ENCODE measurements around the gene VRK1. TPM values are rescaled to one million over a fixed set of nuclear protein-coding genes. Genes with fewer than 3 reads are reported as not detected.

The VRK1 gene
- total and polyA plus RNA-seq, 2 of the 8 experiments (the other 6 are each of a cell fraction or from before 2014, with no cell fraction given) = 24.2 to 64.8 TPM

DNA sequence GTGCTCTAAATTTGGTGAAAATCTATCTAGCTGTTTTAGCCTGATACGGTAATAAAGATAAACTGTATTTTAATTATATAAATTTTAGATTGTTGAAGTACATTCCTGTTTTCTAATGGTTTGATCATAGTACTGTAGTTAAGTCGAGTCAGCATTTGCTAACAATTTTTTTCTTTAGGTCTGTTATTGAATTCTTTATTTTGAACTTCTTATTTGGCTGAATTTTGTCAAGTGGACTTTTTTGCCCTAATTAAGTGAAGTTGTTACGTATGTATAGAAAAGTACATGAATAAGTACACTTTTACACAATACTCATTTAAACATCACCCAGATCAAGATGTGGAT, 66.8 kb downstream of the VRK1 start:
- Histone ChIP-seq H3K4me1 (replicated peaks in 1 of 4; ENCODE audit: control insufficient read depth in 3 of 4, insufficient read depth in 4 of 4, low read length in 3 of 4) (peaks cover 0 to 6% (median 2%) of the 10 kb centered on the region in 4 experiments; a peak in 3 of 7 replicates), H4K5ac (ENCODE audit: insufficient read length, low read depth, low read length) (no peak overlapping the region), H3K56ac (replicated peaks; ENCODE audit: insufficient read length, low read depth, low read length) (no peak overlapping the region), H2BK12ac (ENCODE audit: low read depth, low read length) (no peak overlapping the region), H3K79me2 (ENCODE audit: control insufficient read depth in 1 of 2, insufficient read depth in 2 of 2, low read length in 2 of 2) (peaks cover 0 to 2% of the 10 kb centered on the region in 2 experiments; a peak in 1 of 4 replicates), H4K20me1 (replicated peaks in 1 of 2; ENCODE audit: control insufficient read depth in 1 of 2, insufficient read depth in 2 of 2, low read length in 2 of 2) (no peaks in the 10 kb centered on the region), H3K4me3 (ENCODE audit: extremely low read depth in 1 of 4, insufficient read depth in 2 of 4, low read depth in 3 of 4, low read length in 4 of 4) (no peak overlapping the region), H3K4ac (replicated peaks; ENCODE audit: insufficient read length, low read depth, low read length) (no peak overlapping the region), H2AK5ac (ENCODE audit: low read depth, low read length) (no peak overlapping the region), H2BK5ac (ENCODE audit: low read depth, low read length) (no peak overlapping the region), H3K9ac (replicated peaks in 1 of 4; ENCODE audit: extremely low read depth in 1 of 4, low read depth in 3 of 4, low read length in 3 of 4) (no peak overlapping the region), H3K18ac (ENCODE audit: extremely low read depth, low read length) (no peak overlapping the region), H4K91ac (replicated peaks; ENCODE audit: insufficient read length, low read length) (no peak overlapping the region), H3K4me2 (ENCODE audit: insufficient read depth in 1 of 2, low read depth in 2 of 2, low read length in 2 of 2) (no peak overlapping the region), H3K23ac (ENCODE audit: insufficient read length) (no peak overlapping the region), H3K27ac (ENCODE audit: low read depth, low read length) (no peak overlapping the region), H2BK120ac (replicated peaks; ENCODE audit: low read depth, low read length) (no peak overlapping the region), H3K27me3 (replicated peaks in 1 of 4; ENCODE audit: control insufficient read depth in 3 of 4, extremely low read depth in 1 of 4, insufficient read depth in 3 of 4, low read length in 3 of 4) (no peaks in the 10 kb centered on the region), H2BK20ac (ENCODE audit: low read length) (no peak overlapping the region), H3K14ac (ENCODE audit: insufficient read length) (no peak overlapping the region), H4K8ac (ENCODE audit: extremely low read depth, insufficient read depth, low read length) (no peak overlapping the region), H3K9me3 (ENCODE audit: insufficient read depth in 2 of 2, low read depth in 1 of 2, low read length in 1 of 2) (peaks cover 0 to 4% of the 10 kb centered on the region in 2 experiments; a peak in 2 of 4 replicates), H3K79me1 (ENCODE audit: low read depth, low read length) (no peaks in the 10 kb centered on the region), H3K36me3 (ENCODE audit: control insufficient read depth in 2 of 4, insufficient read depth in 4 of 4, low read length in 3 of 4) (peaks cover 0 to 5% (median 3%) of the 10 kb centered on the region in 4 experiments; a peak in 2 of 8 replicates), H3K23me2 (ENCODE audit: low read depth, low read length) (no peaks in the 10 kb centered on the region), H2BK15ac (ENCODE audit: low read length) (no peak overlapping the region), H2AFZ (ENCODE audit: low read length) (no peak overlapping the region)
- 93% methylated on average over 3 of the region's 3 CpGs; no CpG with 5 or more reads in 1 of the 2 experiments for WGBS, 2 experiments (ENCODE audit: extremely low coverage in 1 of 2, insufficient coverage in 1 of 2, insufficient read length in 1 of 2, insufficient replicate concordance in 2 of 2, low coverage in 1 of 2, low lambda C conversion rate in 2 of 2, missing lambda C conversion rate in 1 of 2)
- TF ChIP-seq POLR2AphosphoS5 (IDR thresholded peaks at IDR 0.05; ENCODE audit: low read depth, low read length) (no peak), RAD21 (IDR thresholded peaks at IDR 0.05 in 1 of 2, conservative IDR thresholded peaks at IDR 0.05 in 1 of 2; ENCODE audit: low read depth in 2 of 2, low read length in 2 of 2) (no peak), YY1 (IDR thresholded peaks at IDR 0.05; ENCODE audit: low read depth, low read length) (no peak), CREB1 (IDR thresholded peaks at IDR 0.05) (no peak)
- no peak for DNase-seq (ENCODE audit: low read depth in 1 of 2, low spot score in 2 of 2)
- POLR2A ChIA-PET (ENCODE audit: partially characterized antibody) = no interaction called here
- CTCF ChIA-PET (ENCODE audit: partially characterized antibody) = interaction anchor here (2.7 kb wide), 1 partner anchor 11 kb away, joined by 23 read pairs; no protein-coding TSS in a partner anchor
- FAIRE-seq = no peak

All from H1 (cell line).